Esophagus squamous epithelium (tissue), 5 donors: ENCODE data around the gene PTPN5. TPM values are rescaled to one million over a fixed set of nuclear protein-coding genes. Genes with fewer than 3 reads are reported as not detected.
"Not testable (repeated sequence)": the region's sequence is repeated elsewhere in the genome, so short reads cannot be mapped to it uniquely, and the experiment has no call there.

Experiments used
- DNase-seq: peaks from one replicate; lab custom pipeline; 2025; lab: John Stamatoyannopoulos, UW
- H3K27ac ChIP-seq, 4 donors: fragments of 200-600 bp; sonication (generic); one replicate each; pipeline ENCODE4 v1.5.1; 2016 to 2019; ENCODE audit warnings: mild to moderate bottlenecking in 1 of 4
- H3K27me3 ChIP-seq, 4 donors: fragments of 200-600 bp; sonication (generic); 1 replicate in 3 of 4; 2 replicates in 1 of 4; pipeline versions ENCODE4 v1.5.1 to v1.6.0; 2017 to 2021; ENCODE audit warnings: antibody characterized with exemption in 1 of 4
- H3K36me3 ChIP-seq, 3 donors: fragments of 200-600 bp; sonication (generic); one replicate each; pipeline ENCODE4 v1.5.1; 2016 to 2019
- H3K4me1 ChIP-seq, 3 donors: fragments of 200-600 bp; sonication (generic); one replicate each; pipeline ENCODE4 v1.5.1; 2017 to 2019
- H3K4me3 ChIP-seq, 4 donors: fragments of 200-600 bp; sonication (generic); 1 replicate in 3 of 4; 2 replicates in 1 of 4; pipeline ENCODE4 v1.5.1; 2016 to 2019; ENCODE audit warnings: mild to moderate bottlenecking in 2 of 4, moderate library complexity in 1 of 4
- H3K9me3 ChIP-seq, 3 donors: fragments of 200-600 bp; sonication (generic); one replicate each; pipeline ENCODE4 v1.5.1; 2016 to 2019
- POLR2A ChIP-seq, 4 donors: fragments of 450-650 bp; IDR thresholded peaks; one replicate each; pipeline ENCODE4 v1.6.1; 2017; ENCODE audit warnings: antibody characterized with exemption in 4 of 4, mild to moderate bottlenecking in 4 of 4, moderate library complexity in 3 of 4
- WGBS, 2 donors: methylation state at CpG; one replicate each; pipeline ENCODE4 v1.1.5; 2018; 5-methylcytosine and 5-hydroxymethylcytosine counted together
- intact Hi-C: fragments of 100-400 bp; cut with DNase I; formaldehyde crosslinking; loops from one replicate; pipeline ENCODE4 v1.15.0; 2022
- total RNA-seq, 4 donors: library from RNA; depleted of rRNA; stranded (reverse); fragments of >200 nt; gene quantifications; one replicate each; pipeline ENCODE4 v1.1.0, GENCODE V29; 2016
- TF ChIP-seq, protein P1 (sequence below), 6 experiments: fragments of 450-650 bp in 4 of 6; fragments of 200-600 bp in 2 of 6; sonication (generic) in 2 of 6; IDR thresholded peaks; one replicate each; pipeline ENCODE4 v1.5.1; 2016 to 2019; ENCODE audit warnings: antibody characterized with exemption in 6 of 6, mild to moderate bottlenecking in 4 of 6, moderate library complexity in 4 of 6
- donor health status: DM: yes; HTN: yes; CAD: no.

Gene PTPN5
- total RNA-seq, 4 donors from 2014 or later = 0.18 to 0.95 (median 0.58) TPM

DNA sequence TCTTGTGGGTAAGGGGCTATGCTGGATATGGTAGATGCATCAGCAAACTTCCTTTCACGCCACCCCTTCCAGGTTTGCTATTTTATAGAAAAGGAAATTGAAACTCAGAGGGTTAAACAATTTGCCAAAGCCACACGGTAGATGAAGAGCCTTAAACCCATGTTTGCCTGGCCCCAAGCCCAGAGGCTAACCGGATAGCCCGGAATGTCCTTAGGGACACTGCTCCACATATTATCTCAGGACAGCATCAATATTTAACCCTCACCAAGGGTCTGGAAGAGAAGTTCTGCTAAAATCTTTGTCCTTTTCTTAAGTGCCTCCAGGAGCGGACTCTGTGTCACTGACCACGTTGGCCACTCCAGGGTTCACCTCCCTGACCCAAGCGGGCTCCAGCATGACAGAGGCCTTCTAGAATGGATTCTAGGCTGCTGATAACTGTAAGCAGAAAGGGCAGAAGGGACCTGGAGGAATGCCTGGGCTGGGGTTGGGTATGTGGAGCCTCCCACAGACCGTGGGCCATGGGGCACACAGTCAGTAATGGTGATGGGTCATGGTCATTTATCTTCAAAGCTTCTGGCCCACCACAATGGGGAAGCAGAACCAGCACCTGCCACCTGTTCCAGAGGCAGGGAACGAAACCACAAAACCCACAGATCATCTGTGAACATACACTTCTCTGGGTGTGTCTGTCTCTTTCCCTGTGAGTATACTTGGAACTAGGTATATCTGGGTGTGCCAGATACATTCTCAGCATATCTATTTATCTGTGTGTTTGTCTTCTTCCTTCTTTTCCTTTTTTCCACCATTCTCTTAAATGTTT is 98.4 kb downstream of the PTPN5 start:
- intact Hi-C loops = no loop called here
- Histone ChIP-seq H3K27me3 (no peaks in the 10 kb centered on the region), H3K36me3 (no peaks in the 10 kb centered on the region), H3K4me3 (no peak overlapping the region), H3K9me3 (no peaks in the 10 kb centered on the region), H3K4me1 (peaks cover 0 to 5% (median 0%) of the 10 kb centered on the region in 3 donors), H3K27ac (no peak overlapping the region)
- 58 to 65% methylated on average over 8 of the region's 9 CpGs for WGBS, 2 donors
- DNase-seq = no peak
- TF ChIP-seq, protein P1, sequence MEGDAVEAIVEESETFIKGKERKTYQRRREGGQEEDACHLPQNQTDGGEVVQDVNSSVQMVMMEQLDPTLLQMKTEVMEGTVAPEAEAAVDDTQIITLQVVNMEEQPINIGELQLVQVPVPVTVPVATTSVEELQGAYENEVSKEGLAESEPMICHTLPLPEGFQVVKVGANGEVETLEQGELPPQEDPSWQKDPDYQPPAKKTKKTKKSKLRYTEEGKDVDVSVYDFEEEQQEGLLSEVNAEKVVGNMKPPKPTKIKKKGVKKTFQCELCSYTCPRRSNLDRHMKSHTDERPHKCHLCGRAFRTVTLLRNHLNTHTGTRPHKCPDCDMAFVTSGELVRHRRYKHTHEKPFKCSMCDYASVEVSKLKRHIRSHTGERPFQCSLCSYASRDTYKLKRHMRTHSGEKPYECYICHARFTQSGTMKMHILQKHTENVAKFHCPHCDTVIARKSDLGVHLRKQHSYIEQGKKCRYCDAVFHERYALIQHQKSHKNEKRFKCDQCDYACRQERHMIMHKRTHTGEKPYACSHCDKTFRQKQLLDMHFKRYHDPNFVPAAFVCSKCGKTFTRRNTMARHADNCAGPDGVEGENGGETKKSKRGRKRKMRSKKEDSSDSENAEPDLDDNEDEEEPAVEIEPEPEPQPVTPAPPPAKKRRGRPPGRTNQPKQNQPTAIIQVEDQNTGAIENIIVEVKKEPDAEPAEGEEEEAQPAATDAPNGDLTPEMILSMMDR (IDR thresholded peaks at IDR 0.05) = no peak
- no peak for TF ChIP-seq POLR2A (IDR thresholded peaks at IDR 0.05)

DNA sequence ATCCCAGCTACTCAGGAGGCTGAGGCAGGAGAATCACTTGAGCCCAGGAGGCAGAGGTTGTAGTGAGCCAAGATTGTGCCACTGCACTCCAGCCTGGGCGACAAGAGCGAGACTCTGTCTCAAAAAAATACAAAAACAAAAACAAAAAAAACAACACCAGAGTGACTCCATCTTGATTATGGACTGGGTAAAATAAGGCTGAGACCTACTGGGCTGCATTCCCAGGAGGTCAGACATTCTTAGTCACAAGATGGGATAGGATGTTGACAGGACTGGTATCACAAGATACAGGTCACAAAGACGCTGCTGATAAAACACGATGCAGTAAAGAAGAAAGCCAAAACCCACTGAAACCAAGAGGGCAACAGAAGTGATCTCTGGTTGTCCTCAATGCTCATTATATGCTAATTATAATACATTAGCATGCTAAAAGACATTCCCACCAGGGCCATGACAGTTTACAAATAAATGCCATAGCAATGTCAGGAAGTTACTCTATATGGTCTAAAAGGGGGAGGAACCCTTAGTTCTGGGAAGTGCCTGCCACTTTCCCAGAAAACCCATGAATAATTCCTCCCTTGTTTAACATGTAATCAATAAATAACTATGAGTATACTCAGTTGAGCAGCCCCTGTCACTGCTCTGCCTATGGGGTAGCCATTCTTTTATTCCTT is 100.0 kb downstream of the PTPN5 start:
- H3K9me3 ChIP-seq, intact Hi-C loops, H3K27me3 ChIP-seq, H3K4me1 ChIP-seq, H3K36me3 ChIP-seq, H3K4me3 ChIP-seq, H3K27ac ChIP-seq, DNase-seq: not testable (repeated sequence)
- WGBS, 2 donors = 66 to 82% methylated on average over 4 of the region's 4 CpGs

DNA sequence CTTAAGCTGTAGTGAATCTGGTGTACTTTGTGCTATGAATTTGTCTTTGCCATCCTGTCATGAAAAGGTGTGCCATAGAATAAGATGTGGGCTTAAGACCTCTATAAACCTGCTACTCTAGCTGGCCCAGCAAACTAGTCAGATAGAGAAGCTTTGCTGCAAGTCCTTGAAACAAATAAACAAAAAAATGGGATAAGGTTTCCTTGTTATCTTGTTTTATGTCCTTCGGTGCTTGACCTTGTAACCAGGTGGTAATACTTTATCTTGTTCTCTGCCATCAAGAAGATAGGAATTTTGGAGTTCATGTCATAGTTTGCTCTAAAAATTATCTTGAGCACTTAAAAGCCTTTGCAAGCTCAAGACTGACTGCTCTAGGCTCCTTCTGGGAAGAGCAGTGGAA is 107.3 kb downstream of the PTPN5 start:
- Histone ChIP-seq H3K4me1 (no peaks in the 10 kb centered on the region), H3K36me3 (no peaks in the 10 kb centered on the region), H3K4me3 (no peak overlapping the region), H3K27ac (no peak overlapping the region), H3K27me3 (no peaks in the 10 kb centered on the region), H3K9me3 (no peaks in the 10 kb centered on the region)
- WGBS, 2 donors = 27 to 86% methylated on average over 1 of the region's 1 CpG
- no peak for DNase-seq
- intact Hi-C loops = no loop called here
- TF ChIP-seq POLR2A (IDR thresholded peaks at IDR 0.05) = no peak
- TF ChIP-seq, protein P1 (IDR thresholded peaks at IDR 0.05) = no peak

DNA sequence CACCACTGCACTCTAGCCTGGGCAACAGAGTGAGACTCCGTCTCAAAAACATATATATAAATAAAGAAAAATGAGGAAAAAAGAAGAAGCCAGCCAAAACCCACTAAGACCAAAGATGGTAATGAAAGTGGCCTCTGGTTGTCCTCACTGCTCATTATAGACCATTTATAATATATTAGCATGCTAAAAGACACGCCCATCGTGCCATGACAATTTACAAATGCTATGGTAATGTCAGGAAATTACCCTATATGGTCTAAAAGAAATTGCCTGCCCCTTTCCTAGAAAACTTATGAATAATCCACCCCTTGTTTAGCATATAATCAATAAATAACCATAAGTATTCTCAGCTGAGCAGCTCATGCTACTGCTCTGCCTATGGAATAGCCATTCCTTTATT is 109.1 kb downstream of the PTPN5 start:
- peaks cover 0 to under 1% (median 0%) of the 10 kb centered on the region in 3 donors for H3K4me1 ChIP-seq
- no peak overlapping the region for H3K4me3 ChIP-seq
- intact Hi-C loops = no loop called here

DNA sequence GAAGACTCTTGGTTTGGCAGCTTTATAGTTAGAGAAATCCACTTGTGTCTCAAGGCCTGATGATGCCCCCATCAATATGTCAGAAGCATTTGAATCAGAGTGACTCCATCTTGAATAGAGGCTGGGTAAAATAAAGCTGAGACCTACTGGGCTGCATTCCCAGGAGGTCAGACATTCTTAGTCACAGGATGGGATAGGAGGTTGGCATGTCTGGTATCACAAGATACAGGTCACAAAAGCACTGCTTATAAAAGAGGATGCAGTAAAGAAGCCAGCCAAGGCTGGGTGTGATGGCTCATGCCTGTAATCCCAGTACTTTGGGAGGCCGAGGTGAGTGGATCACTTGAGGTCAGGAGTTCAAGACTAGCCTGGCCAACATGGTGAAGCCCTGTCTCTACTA is 109.6 kb downstream of the PTPN5 start:
- intact Hi-C loops, H3K27ac ChIP-seq, H3K9me3 ChIP-seq, H3K4me1 ChIP-seq, H3K36me3 ChIP-seq, DNase-seq, H3K4me3 ChIP-seq, H3K27me3 ChIP-seq: not testable (repeated sequence)
- 44 to 62% methylated on average over 1 of the region's 1 CpG for WGBS, 2 donors

More for the DNA sequence above, 109.1 kb downstream of the PTPN5 start:
- Histone ChIP-seq H3K9me3 (no peaks in the 10 kb centered on the region), H3K27ac (no peak overlapping the region), H3K27me3 (no peaks in the 10 kb centered on the region), H3K36me3 (no peaks in the 10 kb centered on the region)
- no peak for DNase-seq
- TF ChIP-seq, protein P1 (IDR thresholded peaks at IDR 0.05) = no peak
- TF ChIP-seq POLR2A (IDR thresholded peaks at IDR 0.05) = no peak
- WGBS, 2 donors = 91 to 98% methylated on average over 3 of the region's 3 CpGs

Other genes with a start within 250 kb of the PTPN5 start
- 10 to 100 TPM; 15.4 to 33.2 (median 21.1) TPM for gene UEVLD, start 203.1 kb downstream of the PTPN5 start, total RNA-seq
- 1 to 10 TPM in 2 of 4 donors, not detected in 2; 1.4 to 2.5 TPM for gene MISFA, start 192.0 kb downstream of the PTPN5 start, total RNA-seq
- gene SPTY2D1, start 157.5 kb downstream of the PTPN5 start, total RNA-seq = 10 to 100 TPM; 16.6 to 30.9 (median 19.0) TPM
- gene TMEM86A, start 93.0 kb downstream of the PTPN5 start, total RNA-seq = 1 to 10 TPM in 3 of 4 donors, under 1 TPM in 1; 0.97 to 4.8 (median 1.5) TPM
- under 1 TPM in 1 of 4 donors, not detected in 3; under 0.01 TPM for gene IGSF22, start 65.6 kb downstream of the PTPN5 start, total RNA-seq
- gene MRGPRX1, start 147.6 kb upstream of the PTPN5 start, total RNA-seq = not detected